H1 (cell line): Measurements from ENCODE around the gene RIMBP2. TPM values are rescaled to one million over a fixed set of nuclear protein-coding genes. Genes with fewer than 3 reads are reported as not detected.

Source experiments
- CTCF ChIA-PET: fragments of 300-600 bp; sonication (Branson Sonifier 250); formaldehyde crosslinking; loops from one replicate; lab custom pipeline; 2021; ENCODE audit not compliant: partially characterized antibody; lab: Charles Lee
- POLR2A ChIA-PET: fragments of 300-600 bp; sonication (Branson Sonifier 250); formaldehyde crosslinking; loops from one replicate; lab custom pipeline; 2021; ENCODE audit warnings: inconsistent platforms; ENCODE audit not compliant: partially characterized antibody; lab: Charles Lee
- DNase-seq, 2 experiments: peaks; one replicate each; pipeline versions ENCODE4 v3.0.0 to v3.0.0-alpha.2; 2010 to 2022; ENCODE audit warnings: low spot score in 2 of 2, low read depth in 1 of 2, mixed read lengths in 1 of 2
- FAIRE-seq: peaks from 2 replicates; lab custom pipeline; 2011; peaks lifted over from hg19 to GRCh38; lab: Jason Lieb, UNC
- H2AFZ ChIP-seq: 2 replicates; pipeline ENCODE4 v1.8.1; 2012; ENCODE audit warnings: low read length, inconsistent platforms
- H2AK5ac ChIP-seq: 2 replicates; pipeline ENCODE4 v1.6.1; 2013; ENCODE audit warnings: low read depth, low read length
- H2BK120ac ChIP-seq: replicated peaks from 2 replicates; pipeline ENCODE3; 2013; ENCODE audit warnings: low read depth, low read length, inconsistent platforms
- H2BK12ac ChIP-seq: 2 replicates; pipeline ENCODE4 v1.6.1; 2013; ENCODE audit warnings: low read depth, low read length
- H2BK15ac ChIP-seq: 2 replicates; pipeline ENCODE4 v1.6.1; 2013; ENCODE audit warnings: low read length
- H2BK20ac ChIP-seq: 2 replicates; pipeline ENCODE4 v1.6.1; 2013; ENCODE audit warnings: low read length
- H2BK5ac ChIP-seq: 2 replicates; pipeline ENCODE4 v1.6.1; 2013; ENCODE audit warnings: low read depth, low read length
- H3K14ac ChIP-seq: 2 replicates; pipeline ENCODE4 v1.6.1; 2013; ENCODE audit warnings: inconsistent platforms; ENCODE audit not compliant: insufficient read length
- H3K18ac ChIP-seq: 2 replicates; pipeline ENCODE4 v1.6.1; 2013; ENCODE audit warnings: low read length; ENCODE audit errors: extremely low read depth
- H3K23ac ChIP-seq: 2 replicates; pipeline ENCODE4 v1.6.1; 2013; ENCODE audit warnings: inconsistent platforms; ENCODE audit not compliant: insufficient read length
- H3K23me2 ChIP-seq: 2 replicates; pipeline ENCODE4 v1.6.1; 2013; ENCODE audit warnings: low read depth, low read length
- H3K27ac ChIP-seq: 2 replicates; pipeline ENCODE4 v1.6.1; 2011; ENCODE audit warnings: low read depth, low read length, inconsistent platforms
- H3K27me3 ChIP-seq, 4 experiments: replicated peaks in 1 of 4; 1 replicate in 1 of 4; 2 replicates in 3 of 4; pipeline versions ENCODE4 v1.6.1 to v1.8.1; 2011 to 2013; ENCODE audit warnings: low read length in 3 of 4, mild to moderate bottlenecking in 3 of 4, inconsistent platforms in 2 of 4, mixed read lengths in 2 of 4, moderate library complexity in 1 of 4; ENCODE audit not compliant: control insufficient read depth in 3 of 4, insufficient read depth in 3 of 4; ENCODE audit errors: extremely low read depth in 1 of 4
- H3K36me3 ChIP-seq, 4 experiments: 2 replicates each; pipeline versions ENCODE4 v1.6.1 to v1.8.1; 2011 to 2013; ENCODE audit warnings: mild to moderate bottlenecking in 4 of 4, low read length in 3 of 4, moderate library complexity in 2 of 4, control low read depth in 1 of 4, inconsistent platforms in 1 of 4; ENCODE audit not compliant: insufficient read depth in 4 of 4, control insufficient read depth in 2 of 4
- H3K4ac ChIP-seq: replicated peaks from 2 replicates; pipeline ENCODE3; 2013; ENCODE audit warnings: low read length, low read depth, mixed read lengths, inconsistent platforms; ENCODE audit not compliant: insufficient read length
- H3K4me1 ChIP-seq, 4 experiments: replicated peaks in 1 of 4; 1 replicate in 1 of 4; 2 replicates in 3 of 4; pipeline versions ENCODE4 v1.6.1 to v1.8.1; 2011 to 2013; ENCODE audit warnings: low read length in 3 of 4, inconsistent platforms in 2 of 4, mixed read lengths in 1 of 4; ENCODE audit not compliant: insufficient read depth in 4 of 4, control insufficient read depth in 3 of 4
- H3K4me2 ChIP-seq, 2 experiments: 2 replicates each; pipeline versions ENCODE4 v1.6.1 to v1.8.1; 2011 to 2013; ENCODE audit warnings: low read depth in 2 of 2, low read length in 2 of 2, control low read depth in 1 of 2, inconsistent platforms in 1 of 2, mild to moderate bottlenecking in 1 of 2; ENCODE audit not compliant: insufficient read depth in 1 of 2
- H3K4me3 ChIP-seq, 4 experiments: fragments of 200-600, 300-600 bp in 1 of 4; sonication (generic), shearing (Covaris generic), sonication (Bioruptor Twin) in 1 of 4; 2 replicates each; pipeline versions ENCODE4 v1.5.1 to v1.8.1; 2011 to 2016; ENCODE audit warnings: low read length in 4 of 4, low read depth in 3 of 4, control low read depth in 2 of 4, inconsistent platforms in 2 of 4, mild to moderate bottlenecking in 2 of 4, mixed read lengths in 1 of 4, moderate library complexity in 1 of 4; ENCODE audit not compliant: insufficient read depth in 2 of 4; ENCODE audit errors: extremely low read depth in 1 of 4
- H3K56ac ChIP-seq: replicated peaks from 2 replicates; pipeline ENCODE3; 2013; ENCODE audit warnings: low read depth, mild to moderate bottlenecking, mixed read lengths, low read length, inconsistent platforms; ENCODE audit not compliant: insufficient read length
- H3K79me1 ChIP-seq: 2 replicates; pipeline ENCODE4 v1.6.1; 2013; ENCODE audit warnings: low read depth, low read length, control low read depth
- H3K79me2 ChIP-seq, 2 experiments: 2 replicates each; pipeline versions ENCODE4 v1.6.1 to v1.8.1; 2012 to 2013; ENCODE audit warnings: low read length in 2 of 2, mild to moderate bottlenecking in 2 of 2, inconsistent platforms in 1 of 2; ENCODE audit not compliant: insufficient read depth in 2 of 2, control insufficient read depth in 1 of 2
- H3K9ac ChIP-seq, 4 experiments: replicated peaks in 1 of 4; 1 replicate in 1 of 4; 2 replicates in 3 of 4; pipeline versions ENCODE4 v1.6.1 to v1.8.1; 2011 to 2013; ENCODE audit warnings: low read depth in 3 of 4, low read length in 3 of 4, control low read depth in 2 of 4, mild to moderate bottlenecking in 2 of 4, moderate library complexity in 2 of 4, inconsistent platforms in 1 of 4; ENCODE audit errors: extremely low read depth in 1 of 4
- H3K9me3 ChIP-seq, 2 experiments: 2 replicates each; pipeline versions ENCODE4 v1.6.1 to v1.8.1; 2012 to 2013; ENCODE audit warnings: mild to moderate bottlenecking in 2 of 2, moderate library complexity in 2 of 2, control low read depth in 1 of 2, inconsistent platforms in 1 of 2, low read depth in 1 of 2, low read length in 1 of 2, mixed read lengths in 1 of 2; ENCODE audit not compliant: insufficient read depth in 2 of 2
- H4K20me1 ChIP-seq, 2 experiments: replicated peaks in 1 of 2; 2 replicates each; pipeline versions ENCODE3 to v1.8.1; 2011 to 2013; ENCODE audit warnings: inconsistent platforms in 2 of 2, low read length in 2 of 2, mild to moderate bottlenecking in 1 of 2; ENCODE audit not compliant: insufficient read depth in 2 of 2, control insufficient read depth in 1 of 2
- H4K5ac ChIP-seq: 2 replicates; pipeline ENCODE4 v1.6.1; 2013; ENCODE audit warnings: low read length, low read depth, mixed read lengths, inconsistent platforms; ENCODE audit not compliant: insufficient read length
- H4K8ac ChIP-seq: 2 replicates; pipeline ENCODE4 v1.8.0; 2013; ENCODE audit warnings: mild to moderate bottlenecking, moderate library complexity, low read length, inconsistent platforms; ENCODE audit not compliant: insufficient read depth; ENCODE audit errors: extremely low read depth
- H4K91ac ChIP-seq: replicated peaks from 2 replicates; pipeline ENCODE3; 2013; ENCODE audit warnings: low read length, mixed read lengths, inconsistent platforms; ENCODE audit not compliant: insufficient read length
- JUND ChIP-seq: IDR thresholded peaks from 2 replicates; pipeline ENCODE4 v1.6.1; 2011; ENCODE audit warnings: mild to moderate bottlenecking, improper control_type of control experiment, low read length
- SP2 ChIP-seq: IDR thresholded peaks from 2 replicates; pipeline ENCODE4 v1.6.1; 2012; ENCODE audit warnings: mild to moderate bottlenecking, low read length, inconsistent platforms
- TAF1 ChIP-seq: IDR thresholded peaks from 2 replicates; pipeline ENCODE4 v1.6.1; 2011; ENCODE audit warnings: mild to moderate bottlenecking, low read depth, low read length
- WGBS, 2 experiments: shearing (Covaris generic) in 1 of 2; methylation state at CpG; one replicate each; pipeline versions ENCODE4 v1.1.6 to v1.1.7; 2013 to 2015; ENCODE audit warnings: low lambda C conversion rate in 2 of 2, mixed read lengths in 2 of 2, inconsistent platforms in 1 of 2, low coverage in 1 of 2, missing lambda C conversion rate in 1 of 2; ENCODE audit not compliant: insufficient replicate concordance in 2 of 2, insufficient coverage in 1 of 2, insufficient read length in 1 of 2; ENCODE audit errors: extremely low coverage in 1 of 2, missing lambda C conversion rate in 1 of 2; 5-methylcytosine and 5-hydroxymethylcytosine counted together
- polyA plus RNA-seq, 7 experiments: library from polyadenylated mRNA; depleted of rRNA in 3 of 7; stranded (reverse) in 5 of 7; unstranded in 2 of 7; fragments of >200 nt in 5 of 7; fragments of 200-250 nt in 2 of 7; gene quantifications; 1 replicate in 5 of 7; 2 replicates in 1 of 7; 4 replicates in 1 of 7; pipeline versions ENCODE4 v1.2.1 to v1.2.3, GENCODE V29; 2011 to 2013; ENCODE audit warnings: missing spikeins in 2 of 7, mixed read lengths in 2 of 7
- total RNA-seq: library from RNA; stranded (reverse); fragmentation: NEBNext Ultra II Directional; extraction: Animal tissue kit (Norgen Biotek cat#: 25700); gene quantifications from 2 replicates; pipeline ENCODE4 v1.2.1, GENCODE V29; 2021
- TF ChIP-seq, protein P1 (sequence below): IDR thresholded peaks from 2 replicates; pipeline ENCODE4 v1.6.1; 2011; ENCODE audit warnings: low read depth, mild to moderate bottlenecking, low read length; ENCODE audit not compliant: insufficient read depth

The RIMBP2 gene
- total and polyA plus RNA-seq, 2 of the 8 experiments (the other 6 are each of a cell fraction or from before 2014, with no cell fraction given) = 0.18 to 0.65 TPM

GRCh38 chr12:130351326-130351725, 364.8 kb downstream of the RIMBP2 start:
- DNase-seq = no peak
- H3K79me1 ChIP-seq = no peaks in the 10 kb centered on the region
- H3K27ac ChIP-seq = no peak overlapping the region
- H2BK120ac ChIP-seq = no peak overlapping the region
- POLR2A ChIA-PET = no interaction called here
- TF ChIP-seq TAF1 (no peak), SP2 (no peak), JUND (no peak)
- TF ChIP-seq, protein P1, sequence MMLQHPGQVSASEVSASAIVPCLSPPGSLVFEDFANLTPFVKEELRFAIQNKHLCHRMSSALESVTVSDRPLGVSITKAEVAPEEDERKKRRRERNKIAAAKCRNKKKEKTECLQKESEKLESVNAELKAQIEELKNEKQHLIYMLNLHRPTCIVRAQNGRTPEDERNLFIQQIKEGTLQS = no peak
- no peak overlapping the region for H2BK15ac ChIP-seq
- H4K8ac ChIP-seq = no peak overlapping the region
- H4K20me1 ChIP-seq = no peaks in the 10 kb centered on the region
- no peak overlapping the region for H3K4me3 ChIP-seq
- no peak overlapping the region for H3K56ac ChIP-seq
- no peaks in the 10 kb centered on the region for H3K79me2 ChIP-seq
- no peaks in the 10 kb centered on the region for H3K4me1 ChIP-seq
- H3K27me3 ChIP-seq = no peaks in the 10 kb centered on the region; a peak in 2 of 7 replicates
- FAIRE-seq = no peak
- H3K23me2 ChIP-seq = no peaks in the 10 kb centered on the region; the same call in 1 of the 2 replicates
- no peak overlapping the region for H2AFZ ChIP-seq
- no peak overlapping the region for H3K23ac ChIP-seq
- WGBS, 2 experiments = 90% methylated on average over 5 of the region's 5 CpGs; no CpG with 5 or more reads in 1 of the 2 experiments
- H4K91ac ChIP-seq = no peak overlapping the region
- no peak overlapping the region for H3K9ac ChIP-seq
- no peak overlapping the region for H2BK5ac ChIP-seq
- H3K9me3 ChIP-seq = no peaks in the 10 kb centered on the region
- no peak overlapping the region for H4K5ac ChIP-seq
- no peak overlapping the region for H3K14ac ChIP-seq
- H3K18ac ChIP-seq = no peak overlapping the region
- no peak overlapping the region for H2BK12ac ChIP-seq
- CTCF ChIA-PET = interaction anchor here (1.7 kb wide), 1 partner anchor 20 kb away, joined by 5 read pairs; no protein-coding TSS in a partner anchor
- no peaks in the 10 kb centered on the region for H3K36me3 ChIP-seq
- H2BK20ac ChIP-seq = no peak overlapping the region
- H3K4me2 ChIP-seq = no peak overlapping the region
- no peak overlapping the region for H2AK5ac ChIP-seq
- no peak overlapping the region for H3K4ac ChIP-seq
